Heart right ventricle (tissue), 16 donors: ENCODE data around the gene RALGAPA2. TPM values are rescaled to one million over a fixed set of nuclear protein-coding genes. Genes with fewer than 3 reads are reported as not detected.

ENCODE experiments used
- ATAC-seq, 8 donors: fragments of 200-7000 bp; cut with Tn5 transposase; one replicate each; pipeline ENCODE4 v1.9.1; 2020; ENCODE audit warnings: mild to moderate bottlenecking in 8 of 8, moderate library complexity in 8 of 8, moderate number of reproducible peaks in 1 of 8
- DNase-seq, 2 donors: peaks; one replicate each; pipeline ENCODE4 v3.0.0-alpha.2; 2020
- H3K27ac ChIP-seq, 10 donors: fragments of 200-600 bp; sonication (generic) in 2 of 10; one replicate each; pipeline versions ENCODE4 v1.5.0 to v1.8.0; 2020 to 2022; ENCODE audit warnings: mild to moderate bottlenecking in 3 of 10
- H3K27me3 ChIP-seq, 7 donors: fragments of 200-600 bp; one replicate each; pipeline ENCODE4 v1.8.0; 2021 to 2022; ENCODE audit warnings: mild to moderate bottlenecking in 2 of 7
- H3K36me3 ChIP-seq, 9 donors: fragments of 200-600 bp; sonication (generic) in 1 of 9; one replicate each; pipeline versions ENCODE4 v1.5.0 to v1.8.0; 2020 to 2022; ENCODE audit warnings: mild to moderate bottlenecking in 2 of 9
- H3K4me1 ChIP-seq, 9 donors: fragments of 200-600 bp; sonication (generic) in 1 of 9; one replicate each; pipeline versions ENCODE4 v1.5.0 to v1.8.0; 2020 to 2022; ENCODE audit warnings: mild to moderate bottlenecking in 4 of 9
- H3K4me3 ChIP-seq, 10 donors: fragments of 200-600 bp; sonication (generic) in 2 of 10; one replicate each; pipeline versions ENCODE4 v1.5.0 to v1.8.0; 2020 to 2022; ENCODE audit warnings: mild to moderate bottlenecking in 7 of 10, moderate library complexity in 2 of 10
- H3K9me3 ChIP-seq, 11 donors: fragments of 200-600 bp in 10 of 11; sonication (generic) in 2 of 11; one replicate each; pipeline versions ENCODE4 v1.5.0 to v1.8.0; 2013 to 2022; ENCODE audit warnings: mild to moderate bottlenecking in 2 of 11, control low read depth in 1 of 11, moderate library complexity in 1 of 11
- WGBS, 2 donors: extraction: QIAGEN DNeasy Blood & Tissue Kit; methylation state at CpG; one replicate each; pipeline ENCODE4 v1.1.7; 2013; ENCODE audit warnings: inconsistent platforms in 1 of 2; 5-methylcytosine and 5-hydroxymethylcytosine counted together
- intact Hi-C, 10 donors: fragments of 100-400 bp; cut with DNase I; formaldehyde crosslinking; loops; one replicate each; pipeline versions ENCODE4 v1.11.1 to v1.14.2; 2022
- polyA plus RNA-seq, 2 donors: library from polyadenylated mRNA; stranded (reverse); fragments of 200-250 nt; gene quantifications; one replicate each; pipeline ENCODE4 v1.2.3, GENCODE V29; 2013
- total RNA-seq, 10 donors: library from RNA; stranded (reverse); fragmentation: NEBNext Ultra II Directional in 3 of 10; extraction: Animal tissue kit (Norgen Biotek cat#: 25700) in 3 of 10; gene quantifications; one replicate each; pipeline versions ENCODE4 v1.2.1 to v1.2.4, GENCODE V29; 2021 to 2023
- TF ChIP-seq, protein P1 (sequence below), 9 donors: fragments of 200-600 bp; sonication (generic) in 2 of 9; IDR thresholded peaks; one replicate each; pipeline versions ENCODE4 v1.5.0 to v1.8.0; 2021 to 2022; ENCODE audit warnings: antibody characterized with exemption in 9 of 9, mild to moderate bottlenecking in 5 of 9, moderate library complexity in 1 of 9
- donor health status: Arrhythmogenic right ventricular cardiomyopathy.
- donor health status: ischemic (EF 13 %, LVEDD 7.1; RV severe dilation, severe dysfunction).
- donor health status: healthy with polysubstance abuse.
- donor health status: DM: no; HTN: yes; CAD: no.
- donor health status: DM: no; HTN: no; CAD: no.
- donor health status: ischemic (EF 25% LVEDD 6.9; RV normal size, moderate dysfunction).
- donor health status: ischemic (EF 25% LVEDD 5.7; RV mildly dilated, moderate dysfunction).
- donor health status: healthy.
- donor health status: DM: yes; HTN: yes; CAD: no.
- donor health status: Ischemic cardiomyopathy.
- donor health status: ischemic (EF 35%, LVEDD 5.7; RV mildly dilated, moderate dysfunction).
- donor health status: nonischemic (EF 11% LVEDD 7.7; RV severe dilation, severe dysfunction).
- donor health status: DM: yes; HTN: yes; CAD: no.
- donor health status: PGD.
- donor health status: ischemic (EF 29% LVEDD 5.4; RV normal size, mild dysfunction).
- donor health status: nonischemic (EF 23%, LVEDD 6.1; RV moderate dilation, normal function).

RALGAPA2 gene
- total and polyA plus RNA-seq, 12 donors: 4.1 to 26.8 (median 18.2) TPM

DNA sequence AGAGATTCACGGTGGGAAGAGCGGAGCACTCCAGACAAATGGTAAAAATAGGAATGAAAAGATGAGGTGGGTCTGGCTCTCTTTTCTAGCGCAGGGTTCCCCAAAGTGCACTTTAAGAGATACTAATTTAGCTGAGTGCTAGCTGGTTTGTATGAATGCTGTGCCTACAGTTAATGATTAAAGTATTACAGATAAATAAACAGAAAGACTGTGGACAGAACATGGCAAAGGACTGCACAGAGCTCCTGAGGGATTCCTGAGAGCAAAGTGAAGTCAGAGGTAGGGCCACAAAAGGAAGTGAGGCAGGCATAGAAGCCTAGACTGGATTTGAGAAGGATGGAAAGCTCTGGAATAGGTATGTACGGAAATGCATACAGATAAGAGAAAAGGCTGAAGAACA is 230.0 kb downstream of the RALGAPA2 start:
- Histone ChIP-seq H3K9me3 (peaks cover 0 to 3% (median 0%) of the 10 kb centered on the region in 11 donors), H3K4me1 (no peaks in the 10 kb centered on the region), H3K27ac (no peak overlapping the region), H3K4me3 (no peak overlapping the region), H3K27me3 (no peaks in the 10 kb centered on the region), H3K36me3 (peaks cover 0 to 33% (median 3%) of the 10 kb centered on the region in 9 donors)
- intact Hi-C loops: no loop called here
- DNase-seq: no peak
- TF ChIP-seq, protein P1, sequence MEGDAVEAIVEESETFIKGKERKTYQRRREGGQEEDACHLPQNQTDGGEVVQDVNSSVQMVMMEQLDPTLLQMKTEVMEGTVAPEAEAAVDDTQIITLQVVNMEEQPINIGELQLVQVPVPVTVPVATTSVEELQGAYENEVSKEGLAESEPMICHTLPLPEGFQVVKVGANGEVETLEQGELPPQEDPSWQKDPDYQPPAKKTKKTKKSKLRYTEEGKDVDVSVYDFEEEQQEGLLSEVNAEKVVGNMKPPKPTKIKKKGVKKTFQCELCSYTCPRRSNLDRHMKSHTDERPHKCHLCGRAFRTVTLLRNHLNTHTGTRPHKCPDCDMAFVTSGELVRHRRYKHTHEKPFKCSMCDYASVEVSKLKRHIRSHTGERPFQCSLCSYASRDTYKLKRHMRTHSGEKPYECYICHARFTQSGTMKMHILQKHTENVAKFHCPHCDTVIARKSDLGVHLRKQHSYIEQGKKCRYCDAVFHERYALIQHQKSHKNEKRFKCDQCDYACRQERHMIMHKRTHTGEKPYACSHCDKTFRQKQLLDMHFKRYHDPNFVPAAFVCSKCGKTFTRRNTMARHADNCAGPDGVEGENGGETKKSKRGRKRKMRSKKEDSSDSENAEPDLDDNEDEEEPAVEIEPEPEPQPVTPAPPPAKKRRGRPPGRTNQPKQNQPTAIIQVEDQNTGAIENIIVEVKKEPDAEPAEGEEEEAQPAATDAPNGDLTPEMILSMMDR (IDR thresholded peaks at IDR 0.05): no peak
- ATAC-seq: no peak
- WGBS, 2 donors: 93 to 94% methylated on average over 4 of the region's 4 CpGs

DNA sequence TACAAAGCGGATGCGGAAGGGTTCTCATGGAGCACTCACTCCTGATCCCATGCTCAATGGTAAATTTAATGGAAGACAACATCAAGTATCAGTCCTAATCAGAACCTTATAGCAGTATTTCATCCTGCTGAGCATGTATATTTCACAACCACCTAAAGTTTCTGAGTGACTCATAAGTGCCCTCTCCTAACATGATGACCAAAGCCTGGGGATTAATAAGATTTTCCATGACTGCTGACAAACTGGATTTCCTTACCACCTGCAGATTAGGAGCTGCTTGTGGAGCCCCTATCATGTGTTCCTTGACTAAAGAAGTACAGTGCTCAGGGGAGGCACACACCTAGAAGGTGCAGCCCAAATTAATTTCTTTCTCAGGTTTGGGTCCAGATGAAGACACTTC is 231.8 kb downstream of the RALGAPA2 start:
- TF ChIP-seq, protein P1 (IDR thresholded peaks at IDR 0.05): no peak
- H3K4me3 ChIP-seq: no peak overlapping the region
- intact Hi-C loops: no loop called here
- peaks cover 0 to 20% (median 0%) of the 10 kb centered on the region in 9 donors for H3K36me3 ChIP-seq
- no peak for DNase-seq
- ATAC-seq: peak in 1 of 8 donors; percentile 56
- no peaks in the 10 kb centered on the region for H3K4me1 ChIP-seq
- H3K27me3 ChIP-seq: no peaks in the 10 kb centered on the region
- H3K9me3 ChIP-seq: peaks cover 0 to 7% (median 0%) of the 10 kb centered on the region in 11 donors
- WGBS, 2 donors: 95 to 100% methylated on average over 2 of the region's 2 CpGs
- H3K27ac ChIP-seq: no peak overlapping the region

DNA sequence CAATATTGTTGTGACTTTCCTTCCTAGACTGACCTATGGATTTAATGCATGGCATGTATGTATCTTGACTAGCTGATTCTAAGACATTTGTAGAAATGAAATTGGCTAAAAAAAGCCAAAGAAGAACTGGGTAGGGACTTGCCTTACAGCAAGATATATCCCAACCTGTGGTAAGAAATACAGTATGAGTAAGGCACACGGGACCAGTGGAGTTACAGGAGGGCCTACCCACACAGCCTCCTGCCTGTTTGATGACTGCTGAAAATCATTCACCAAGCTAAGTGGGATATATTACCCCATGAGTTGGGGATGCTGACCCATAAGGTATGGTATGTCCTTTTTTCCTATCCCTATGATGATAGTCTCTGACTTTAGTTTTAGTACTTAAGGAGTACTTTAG is 232.3 kb downstream of the RALGAPA2 start:
- intact Hi-C loops: no loop called here
- 88 to 100% methylated on average over 1 of the region's 1 CpG for WGBS, 2 donors
- Histone ChIP-seq H3K4me1 (no peaks in the 10 kb centered on the region), H3K9me3 (peaks cover 0 to 8% (median 0%) of the 10 kb centered on the region in 11 donors), H3K27me3 (no peaks in the 10 kb centered on the region), H3K4me3 (no peak overlapping the region), H3K27ac (no peak overlapping the region), H3K36me3 (peaks cover 0 to 20% (median 0%) of the 10 kb centered on the region in 9 donors)
- ATAC-seq: no peak
- TF ChIP-seq, protein P1 (IDR thresholded peaks at IDR 0.05): no peak
- DNase-seq: no peak

DNA sequence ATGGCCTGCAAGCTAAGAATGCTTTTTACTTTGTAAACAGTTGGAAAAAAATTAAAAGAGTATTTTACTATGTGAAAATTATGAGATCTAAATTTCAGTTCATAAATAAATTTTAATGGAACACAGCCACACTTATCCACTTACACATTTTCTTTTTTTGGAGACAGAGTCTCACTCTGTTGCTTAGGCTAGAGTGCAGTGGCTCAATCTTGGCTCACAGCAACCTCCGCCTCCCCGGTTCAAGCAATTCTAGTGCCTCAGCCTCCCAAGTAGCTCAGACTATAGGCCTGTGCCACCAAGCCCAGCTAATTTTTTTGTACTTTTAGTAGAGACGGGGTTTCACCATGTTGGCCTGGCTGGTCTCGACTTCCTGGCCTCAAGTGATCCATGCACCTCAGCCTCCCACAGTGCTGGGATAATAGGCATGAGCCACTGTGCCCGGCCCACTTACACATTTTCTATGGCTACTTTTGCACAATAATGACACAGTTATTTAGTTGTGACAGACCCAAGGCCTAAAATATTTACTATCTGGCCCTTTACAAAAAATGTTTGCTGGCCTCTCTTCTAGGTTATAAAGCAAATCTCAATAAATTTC is 234.9 kb downstream of the RALGAPA2 start:
- Histone ChIP-seq H3K27me3 (no peaks in the 10 kb centered on the region), H3K4me1 (no peaks in the 10 kb centered on the region), H3K9me3 (peaks cover 0 to 8% (median 0%) of the 10 kb centered on the region in 11 donors), H3K4me3 (no peak overlapping the region), H3K36me3 (peaks cover 0 to 22% (median 0%) of the 10 kb centered on the region in 9 donors), H3K27ac (no peak overlapping the region)
- 89 to 90% methylated on average over 5 of the region's 5 CpGs for WGBS, 2 donors
- TF ChIP-seq, protein P1 (IDR thresholded peaks at IDR 0.05): no peak
- ATAC-seq (no peak), DNase-seq (no peak)
- intact Hi-C loops: no loop called here
